ENCODE results near the gene SMARCD3. TPM values are rescaled to one million over a fixed set of nuclear protein-coding genes. Genes with fewer than 3 reads are reported as not detected.

SMARCD3 gene
- total and polyA plus RNA-seq, 9 of the 15 experiments (the other 6 are each of a cell fraction or from before 2014, with no cell fraction given), result 0.43 to 3.6 (median 2.6) TPM

DNA sequence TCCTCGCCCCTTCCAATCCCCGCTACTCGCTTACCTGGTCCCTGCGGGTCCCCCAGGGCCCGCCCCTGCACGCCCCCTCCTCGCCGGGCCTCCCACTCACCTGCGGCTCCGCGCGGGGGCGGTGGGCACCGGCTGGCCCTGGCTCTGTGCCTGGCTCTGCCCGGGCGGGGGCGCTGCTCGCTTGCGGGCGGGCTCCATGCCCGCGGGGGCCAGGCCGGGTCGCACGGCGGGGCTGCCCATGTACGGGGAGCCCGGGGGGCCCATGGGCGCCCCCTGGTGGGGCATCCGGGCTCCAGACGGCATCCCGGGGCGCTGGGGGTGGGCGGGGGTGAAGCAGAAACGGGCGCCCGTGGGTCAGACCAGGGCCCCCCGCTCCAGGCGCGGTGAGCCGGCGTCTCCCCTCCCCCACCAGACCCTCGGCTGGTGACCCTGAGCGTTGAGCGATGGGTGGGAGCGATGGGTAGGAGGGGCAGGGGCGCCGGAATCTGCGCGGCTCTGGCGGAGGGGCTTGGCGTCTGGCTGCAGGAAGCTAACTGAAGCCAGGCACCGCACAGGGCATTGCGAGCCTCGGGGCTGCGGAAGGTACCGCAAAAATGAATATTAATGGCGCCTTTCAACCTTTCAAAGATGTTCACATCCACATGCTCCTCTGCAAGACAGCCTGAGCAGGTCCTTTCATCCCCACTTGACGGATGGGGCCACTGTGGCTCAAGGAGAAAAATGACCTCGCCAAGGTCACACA, 3.0 kb downstream of the SMARCD3 start (continued):
- TF ChIP-seq, protein P1, sequence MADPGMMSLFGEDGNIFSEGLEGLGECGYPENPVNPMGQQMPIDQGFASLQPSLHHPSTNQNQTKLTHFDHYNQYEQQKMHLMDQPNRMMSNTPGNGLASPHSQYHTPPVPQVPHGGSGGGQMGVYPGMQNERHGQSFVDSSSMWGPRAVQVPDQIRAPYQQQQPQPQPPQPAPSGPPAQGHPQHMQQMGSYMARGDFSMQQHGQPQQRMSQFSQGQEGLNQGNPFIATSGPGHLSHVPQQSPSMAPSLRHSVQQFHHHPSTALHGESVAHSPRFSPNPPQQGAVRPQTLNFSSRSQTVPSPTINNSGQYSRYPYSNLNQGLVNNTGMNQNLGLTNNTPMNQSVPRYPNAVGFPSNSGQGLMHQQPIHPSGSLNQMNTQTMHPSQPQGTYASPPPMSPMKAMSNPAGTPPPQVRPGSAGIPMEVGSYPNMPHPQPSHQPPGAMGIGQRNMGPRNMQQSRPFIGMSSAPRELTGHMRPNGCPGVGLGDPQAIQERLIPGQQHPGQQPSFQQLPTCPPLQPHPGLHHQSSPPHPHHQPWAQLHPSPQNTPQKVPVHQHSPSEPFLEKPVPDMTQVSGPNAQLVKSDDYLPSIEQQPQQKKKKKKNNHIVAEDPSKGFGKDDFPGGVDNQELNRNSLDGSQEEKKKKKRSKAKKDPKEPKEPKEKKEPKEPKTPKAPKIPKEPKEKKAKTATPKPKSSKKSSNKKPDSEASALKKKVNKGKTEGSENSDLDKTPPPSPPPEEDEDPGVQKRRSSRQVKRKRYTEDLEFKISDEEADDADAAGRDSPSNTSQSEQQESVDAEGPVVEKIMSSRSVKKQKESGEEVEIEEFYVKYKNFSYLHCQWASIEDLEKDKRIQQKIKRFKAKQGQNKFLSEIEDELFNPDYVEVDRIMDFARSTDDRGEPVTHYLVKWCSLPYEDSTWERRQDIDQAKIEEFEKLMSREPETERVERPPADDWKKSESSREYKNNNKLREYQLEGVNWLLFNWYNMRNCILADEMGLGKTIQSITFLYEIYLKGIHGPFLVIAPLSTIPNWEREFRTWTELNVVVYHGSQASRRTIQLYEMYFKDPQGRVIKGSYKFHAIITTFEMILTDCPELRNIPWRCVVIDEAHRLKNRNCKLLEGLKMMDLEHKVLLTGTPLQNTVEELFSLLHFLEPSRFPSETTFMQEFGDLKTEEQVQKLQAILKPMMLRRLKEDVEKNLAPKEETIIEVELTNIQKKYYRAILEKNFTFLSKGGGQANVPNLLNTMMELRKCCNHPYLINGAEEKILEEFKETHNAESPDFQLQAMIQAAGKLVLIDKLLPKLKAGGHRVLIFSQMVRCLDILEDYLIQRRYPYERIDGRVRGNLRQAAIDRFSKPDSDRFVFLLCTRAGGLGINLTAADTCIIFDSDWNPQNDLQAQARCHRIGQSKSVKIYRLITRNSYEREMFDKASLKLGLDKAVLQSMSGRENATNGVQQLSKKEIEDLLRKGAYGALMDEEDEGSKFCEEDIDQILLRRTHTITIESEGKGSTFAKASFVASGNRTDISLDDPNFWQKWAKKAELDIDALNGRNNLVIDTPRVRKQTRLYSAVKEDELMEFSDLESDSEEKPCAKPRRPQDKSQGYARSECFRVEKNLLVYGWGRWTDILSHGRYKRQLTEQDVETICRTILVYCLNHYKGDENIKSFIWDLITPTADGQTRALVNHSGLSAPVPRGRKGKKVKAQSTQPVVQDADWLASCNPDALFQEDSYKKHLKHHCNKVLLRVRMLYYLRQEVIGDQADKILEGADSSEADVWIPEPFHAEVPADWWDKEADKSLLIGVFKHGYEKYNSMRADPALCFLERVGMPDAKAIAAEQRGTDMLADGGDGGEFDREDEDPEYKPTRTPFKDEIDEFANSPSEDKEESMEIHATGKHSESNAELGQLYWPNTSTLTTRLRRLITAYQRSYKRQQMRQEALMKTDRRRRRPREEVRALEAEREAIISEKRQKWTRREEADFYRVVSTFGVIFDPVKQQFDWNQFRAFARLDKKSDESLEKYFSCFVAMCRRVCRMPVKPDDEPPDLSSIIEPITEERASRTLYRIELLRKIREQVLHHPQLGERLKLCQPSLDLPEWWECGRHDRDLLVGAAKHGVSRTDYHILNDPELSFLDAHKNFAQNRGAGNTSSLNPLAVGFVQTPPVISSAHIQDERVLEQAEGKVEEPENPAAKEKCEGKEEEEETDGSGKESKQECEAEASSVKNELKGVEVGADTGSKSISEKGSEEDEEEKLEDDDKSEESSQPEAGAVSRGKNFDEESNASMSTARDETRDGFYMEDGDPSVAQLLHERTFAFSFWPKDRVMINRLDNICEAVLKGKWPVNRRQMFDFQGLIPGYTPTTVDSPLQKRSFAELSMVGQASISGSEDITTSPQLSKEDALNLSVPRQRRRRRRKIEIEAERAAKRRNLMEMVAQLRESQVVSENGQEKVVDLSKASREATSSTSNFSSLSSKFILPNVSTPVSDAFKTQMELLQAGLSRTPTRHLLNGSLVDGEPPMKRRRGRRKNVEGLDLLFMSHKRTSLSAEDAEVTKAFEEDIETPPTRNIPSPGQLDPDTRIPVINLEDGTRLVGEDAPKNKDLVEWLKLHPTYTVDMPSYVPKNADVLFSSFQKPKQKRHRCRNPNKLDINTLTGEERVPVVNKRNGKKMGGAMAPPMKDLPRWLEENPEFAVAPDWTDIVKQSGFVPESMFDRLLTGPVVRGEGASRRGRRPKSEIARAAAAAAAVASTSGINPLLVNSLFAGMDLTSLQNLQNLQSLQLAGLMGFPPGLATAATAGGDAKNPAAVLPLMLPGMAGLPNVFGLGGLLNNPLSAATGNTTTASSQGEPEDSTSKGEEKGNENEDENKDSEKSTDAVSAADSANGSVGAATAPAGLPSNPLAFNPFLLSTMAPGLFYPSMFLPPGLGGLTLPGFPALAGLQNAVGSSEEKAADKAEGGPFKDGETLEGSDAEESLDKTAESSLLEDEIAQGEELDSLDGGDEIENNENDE (IDR thresholded peaks at IDR 0.05; ENCODE audit: low read depth, low read length), result no peak
- TF ChIP-seq HNRNPL (IDR thresholded peaks at IDR 0.05; ENCODE audit: low read depth, low read length) (peak; percentile 88), SIRT6 (IDR thresholded peaks at IDR 0.05; ENCODE audit: low read depth, low read length) (no peak), CCNT2 (IDR thresholded peaks at IDR 0.05; ENCODE audit: borderline replicate concordance, extremely low read depth, insufficient read length, low read depth, low read length) (peak; percentile 54), ZNF347 (CRISPR knock-in tag; IDR thresholded peaks at IDR 0.05; ENCODE audit: low read depth) (no peak), BRD4 (IDR thresholded peaks at IDR 0.05) (no peak), ETS2 (tag; IDR thresholded peaks at IDR 0.05; ENCODE audit: borderline replicate concordance, poor library complexity, severe bottlenecking) (no peak), CEBPZ (IDR thresholded peaks at IDR 0.05; ENCODE audit: borderline replicate concordance, low read depth, low read length) (no peak)
- TF ChIP-seq, protein P2, sequence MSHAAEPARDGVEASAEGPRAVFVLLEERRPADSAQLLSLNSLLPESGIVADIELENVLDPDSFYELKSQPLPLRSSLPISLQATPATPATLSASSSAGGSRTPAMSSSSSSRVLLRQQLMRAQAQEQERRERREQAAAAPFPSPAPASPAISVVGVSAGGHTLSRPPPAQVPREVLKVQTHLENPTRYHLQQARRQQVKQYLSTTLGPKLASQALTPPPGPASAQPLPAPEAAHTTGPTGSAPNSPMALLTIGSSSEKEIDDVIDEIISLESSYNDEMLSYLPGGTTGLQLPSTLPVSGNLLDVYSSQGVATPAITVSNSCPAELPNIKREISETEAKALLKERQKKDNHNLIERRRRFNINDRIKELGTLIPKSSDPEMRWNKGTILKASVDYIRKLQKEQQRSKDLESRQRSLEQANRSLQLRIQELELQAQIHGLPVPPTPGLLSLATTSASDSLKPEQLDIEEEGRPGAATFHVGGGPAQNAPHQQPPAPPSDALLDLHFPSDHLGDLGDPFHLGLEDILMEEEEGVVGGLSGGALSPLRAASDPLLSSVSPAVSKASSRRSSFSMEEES (CRISPR knock-in tag; IDR thresholded peaks at IDR 0.05), result no peak

Data from K562 (cell line).